Liver (tissue), 9 donors: ENCODE measurements around the gene ZNF653. TPM values are rescaled to one million over a fixed set of nuclear protein-coding genes. Genes with fewer than 3 reads are reported as not detected.

Source experiments
- DNase-seq: peaks from one replicate; pipeline ENCODE4 v3.0.0-alpha.2; 2017; ENCODE audit warnings: low spot score
- H3K27ac ChIP-seq, 2 donors: one replicate each; pipeline ENCODE4 v1.7.0; 2013; ENCODE audit warnings: inconsistent platforms in 2 of 2, low read length in 2 of 2, control low read depth in 1 of 2, low read depth in 1 of 2, mild to moderate bottlenecking in 1 of 2
- H3K27me3 ChIP-seq, 4 donors: one replicate each; pipeline versions ENCODE4 v1.6.1 to v1.7.0; 2013; ENCODE audit warnings: low read length in 3 of 4, inconsistent platforms in 1 of 4, mild to moderate bottlenecking in 1 of 4, moderate library complexity in 1 of 4; ENCODE audit not compliant: control insufficient read depth in 4 of 4, insufficient read depth in 4 of 4
- H3K36me3 ChIP-seq, 4 donors: one replicate each; pipeline versions ENCODE4 v1.6.1 to v1.7.0; 2013; ENCODE audit warnings: low read length in 3 of 4, mild to moderate bottlenecking in 3 of 4, low read depth in 1 of 4, moderate library complexity in 1 of 4; ENCODE audit not compliant: control insufficient read depth in 4 of 4, insufficient read depth in 3 of 4
- H3K4me1 ChIP-seq, 4 donors: one replicate each; pipeline versions ENCODE4 v1.6.1 to v1.7.0; 2013; ENCODE audit warnings: low read length in 3 of 4, mild to moderate bottlenecking in 3 of 4, moderate library complexity in 1 of 4; ENCODE audit not compliant: control insufficient read depth in 4 of 4, insufficient read depth in 4 of 4
- H3K4me3 ChIP-seq, 3 donors: one replicate each; pipeline versions ENCODE4 v1.6.1 to v1.7.0; 2013; ENCODE audit warnings: low read length in 3 of 3, control low read depth in 1 of 3, low read depth in 1 of 3, mild to moderate bottlenecking in 1 of 3
- H3K9ac ChIP-seq, 2 donors: one replicate each; pipeline ENCODE4 v1.7.0; 2013; ENCODE audit warnings: low read length in 2 of 2, mild to moderate bottlenecking in 2 of 2, moderate library complexity in 2 of 2, control low read depth in 1 of 2, low read depth in 1 of 2
- H3K9me3 ChIP-seq, 4 donors: one replicate each; pipeline versions ENCODE4 v1.6.1 to v1.7.0; 2013; ENCODE audit warnings: low read length in 3 of 4; ENCODE audit not compliant: control insufficient read depth in 4 of 4
- ATF3 ChIP-seq: IDR thresholded peaks from 2 replicates; pipeline ENCODE4 v1.6.1; 2016; ENCODE audit warnings: antibody characterized with exemption
- CTCF ChIP-seq: fragments of 150-350 bp; IDR thresholded peaks from 2 replicates; pipeline ENCODE4 v1.5.1; 2017; ENCODE audit warnings: improper control_type of control experiment, low read depth, low read length; ENCODE audit not compliant: missing input control
- EGR1 ChIP-seq, 2 donors: IDR thresholded peaks; 2 replicates each; pipeline ENCODE4 v1.6.1; 2016 to 2018; ENCODE audit warnings: antibody characterized with exemption in 2 of 2, low read depth in 2 of 2
- FOXA1 ChIP-seq: IDR thresholded peaks from 2 replicates; pipeline ENCODE4 v1.6.1; 2016; ENCODE audit warnings: antibody characterized with exemption
- FOXA2 ChIP-seq: IDR thresholded peaks from 2 replicates; pipeline ENCODE4 v1.6.1; 2016; ENCODE audit warnings: antibody characterized with exemption
- GABPA ChIP-seq, 2 donors: IDR thresholded peaks in 1 of 2; conservative IDR thresholded peaks in 1 of 2; 2 replicates each; pipeline ENCODE4 v1.6.1; 2016; ENCODE audit warnings: antibody characterized with exemption in 2 of 2, mild to moderate bottlenecking in 1 of 2, moderate library complexity in 1 of 2
- HNF4A ChIP-seq, 2 donors: conservative IDR thresholded peaks; 2 replicates each; pipeline ENCODE4 v1.6.1; 2016; ENCODE audit warnings: antibody characterized with exemption in 2 of 2, mild to moderate bottlenecking in 2 of 2
- MAX ChIP-seq: IDR thresholded peaks from 2 replicates; pipeline ENCODE4 v1.6.1; 2016; ENCODE audit warnings: antibody characterized with exemption
- NR2F2 ChIP-seq: IDR thresholded peaks from 2 replicates; pipeline ENCODE4 v1.6.1; 2016; ENCODE audit warnings: antibody characterized with exemption
- RAD21 ChIP-seq, 2 donors: IDR thresholded peaks; 2 replicates each; pipeline ENCODE4 v1.6.1; 2016; ENCODE audit warnings: antibody characterized with exemption in 2 of 2, mild to moderate bottlenecking in 2 of 2
- REST ChIP-seq: IDR thresholded peaks from 2 replicates; pipeline ENCODE4 v1.6.1; 2016; ENCODE audit warnings: antibody characterized with exemption, mild to moderate bottlenecking
- RXRA ChIP-seq, 2 donors: IDR thresholded peaks; 2 replicates each; pipeline ENCODE4 v1.6.1; 2017 to 2018; ENCODE audit warnings: antibody characterized with exemption in 2 of 2, mild to moderate bottlenecking in 1 of 2
- SP1 ChIP-seq: IDR thresholded peaks from 2 replicates; pipeline ENCODE4 v1.6.1; 2018; ENCODE audit warnings: antibody characterized with exemption, mild to moderate bottlenecking
- TAF1 ChIP-seq: conservative IDR thresholded peaks from 2 replicates; pipeline ENCODE4 v1.6.1; 2016; ENCODE audit warnings: antibody characterized with exemption, mild to moderate bottlenecking
- YY1 ChIP-seq: IDR thresholded peaks from 2 replicates; pipeline ENCODE4 v1.6.1; 2016; ENCODE audit warnings: antibody characterized with exemption, mild to moderate bottlenecking
- ZBTB33 ChIP-seq: IDR thresholded peaks from 2 replicates; pipeline ENCODE4 v1.6.1; 2016; ENCODE audit warnings: antibody characterized with exemption
- WGBS: extraction: QIAGEN DNeasy Blood & Tissue Kit; methylation state at CpG from one replicate; pipeline ENCODE4 v1.1.7; 2013; 5-methylcytosine and 5-hydroxymethylcytosine counted together
- polyA plus RNA-seq, 2 donors: library from polyadenylated mRNA; stranded (reverse) in 1 of 2; unstranded in 1 of 2; fragments of 200-250 nt in 1 of 2; fragments of >200 nt in 1 of 2; fragmentation: Nextera tagmentation in 1 of 2; extraction: Ambion mirVana in 1 of 2; gene quantifications; one replicate each; pipeline versions ENCODE4 v1.2.1 to v1.2.3, GENCODE V29; 2013 to 2015
- total RNA-seq, 2 donors: library from RNA; depleted of rRNA; stranded (reverse); fragments of >200 nt; gene quantifications; one replicate each; pipeline ENCODE4 v1.2.3, GENCODE V29; 2014
- donor health status: healthy.
- donor health status: healthy.
- donor health status: healthy.
- donor health status: healthy.
- donor health status: healthy.

Gene ZNF653
- total and polyA plus RNA-seq, 4 donors, result 1.3 to 4.6 (median 3.1) TPM

GRCh38 chr19:11499890-11500420 is 5.7 kb downstream of the ZNF653 start:
- TF ChIP-seq FOXA2 (no peak), RXRA (IDR thresholded peaks at IDR 0.05) (no peak), CTCF (no peak), GABPA (IDR thresholded peaks at IDR 0.05 in 1 of 2, conservative IDR thresholded peaks at IDR 0.05 in 1 of 2) (no peak), NR2F2 (no peak), SP1 (no peak), FOXA1 (no peak), REST (no peak), RAD21 (IDR thresholded peaks at IDR 0.05) (no peak), ZBTB33 (no peak), MAX (no peak), ATF3 (no peak), YY1 (no peak), EGR1 (IDR thresholded peaks at IDR 0.05; ENCODE audit: low read depth in 2 of 2) (no peak), TAF1 (no peak)
- peaks cover 0 to 8% (median 3%) of the 10 kb centered on the region in 4 donors for H3K36me3 ChIP-seq
- H3K9ac ChIP-seq, result no peak overlapping the region
- H3K4me3 ChIP-seq, result no peak overlapping the region
- H3K27ac ChIP-seq, result no peak overlapping the region
- H3K4me1 ChIP-seq, result peaks cover 2 to 15% (median 7%) of the 10 kb centered on the region in 4 donors
- H3K27me3 ChIP-seq, result no peaks in the 10 kb centered on the region
- WGBS, result 89% methylated on average over 7 of the region's 7 CpGs
- H3K9me3 ChIP-seq, result no peaks in the 10 kb centered on the region
- no peak for DNase-seq

- H3K9ac ChIP-seq, result no peak overlapping the region
- no peak overlapping the region for H3K4me3 ChIP-seq
- 97% methylated on average over 6 of the region's 6 CpGs for WGBS
- peaks cover 0 to 9% (median 1%) of the 10 kb centered on the region in 4 donors for H3K4me1 ChIP-seq
- H3K27me3 ChIP-seq, result no peaks in the 10 kb centered on the region
- H3K27ac ChIP-seq, result no peak overlapping the region
- DNase-seq, result no peak
- H3K36me3 ChIP-seq, result peaks cover 0 to 12% (median 4%) of the 10 kb centered on the region in 4 donors
- no peaks in the 10 kb centered on the region for H3K9me3 ChIP-seq
- TF ChIP-seq RXRA (IDR thresholded peaks at IDR 0.05) (no peak), HNF4A (conservative IDR thresholded peaks at IDR 0.05) (no peak), GABPA (IDR thresholded peaks at IDR 0.05 in 1 of 2, conservative IDR thresholded peaks at IDR 0.05 in 1 of 2) (no peak), ZBTB33 (no peak), CTCF (no peak)
These were observed 6.4 kb downstream of the ZNF653 start for GRCh38 chr19:11499220-11499726.
